ENCODE data around the gene LMTK2.
"Not testable (repeated sequence)": the region's sequence is repeated elsewhere in the genome, so short reads cannot be mapped to it uniquely, and the experiment has no call there.

The LMTK2 gene

GRCh38 chr7:98107313-98107721, 655 bp downstream of the LMTK2 start:
- no peak for DNase-seq

DNA sequence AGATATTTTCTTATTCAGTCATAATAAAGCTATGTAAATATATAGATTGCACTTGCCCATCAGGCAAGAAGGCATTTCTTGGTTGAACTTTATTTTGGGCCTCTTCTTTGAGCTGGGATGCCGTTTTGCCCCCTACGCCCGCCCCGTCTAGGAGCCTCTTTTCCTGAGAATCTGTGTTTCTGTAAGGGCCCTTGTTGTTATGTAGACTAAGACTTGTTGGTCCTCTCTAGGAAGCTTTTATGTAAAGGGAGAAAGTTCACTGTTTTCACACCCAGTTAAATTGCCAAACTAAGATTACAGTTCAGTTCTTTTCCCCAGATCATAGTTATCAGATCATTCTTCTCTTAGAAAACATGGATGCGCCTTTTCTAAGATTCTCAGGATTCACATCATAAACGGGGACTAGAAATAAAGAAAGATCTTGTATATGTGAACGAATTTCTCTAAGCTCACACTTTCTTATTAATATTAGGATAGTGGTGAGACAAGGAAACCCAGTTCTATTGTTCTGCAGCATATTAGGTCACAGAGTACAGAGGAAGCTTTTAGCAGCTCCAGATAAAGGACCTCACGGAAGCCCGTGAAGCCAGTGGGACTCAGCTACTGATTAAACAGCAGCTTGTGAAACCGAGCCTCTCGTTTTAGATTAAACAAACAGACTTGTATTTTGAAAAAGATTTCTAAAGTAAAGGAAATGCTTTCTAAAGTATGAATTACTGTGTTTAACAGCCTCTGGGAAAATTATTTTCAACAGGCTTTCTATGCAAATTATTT, 3.8 kb downstream of the LMTK2 start:
- DNase-seq: no peak

- no peak for DNase-seq
Observed at GRCh38 chr7:98112077-98112476, 5.4 kb downstream of the LMTK2 start.

GRCh38 chr7:98115746-98116525, 9.3 kb downstream of the LMTK2 start:
- no peak for DNase-seq

- no peak for DNase-seq
Observed at GRCh38 chr7:98116656-98117461, 10.2 kb downstream of the LMTK2 start.

DNA sequence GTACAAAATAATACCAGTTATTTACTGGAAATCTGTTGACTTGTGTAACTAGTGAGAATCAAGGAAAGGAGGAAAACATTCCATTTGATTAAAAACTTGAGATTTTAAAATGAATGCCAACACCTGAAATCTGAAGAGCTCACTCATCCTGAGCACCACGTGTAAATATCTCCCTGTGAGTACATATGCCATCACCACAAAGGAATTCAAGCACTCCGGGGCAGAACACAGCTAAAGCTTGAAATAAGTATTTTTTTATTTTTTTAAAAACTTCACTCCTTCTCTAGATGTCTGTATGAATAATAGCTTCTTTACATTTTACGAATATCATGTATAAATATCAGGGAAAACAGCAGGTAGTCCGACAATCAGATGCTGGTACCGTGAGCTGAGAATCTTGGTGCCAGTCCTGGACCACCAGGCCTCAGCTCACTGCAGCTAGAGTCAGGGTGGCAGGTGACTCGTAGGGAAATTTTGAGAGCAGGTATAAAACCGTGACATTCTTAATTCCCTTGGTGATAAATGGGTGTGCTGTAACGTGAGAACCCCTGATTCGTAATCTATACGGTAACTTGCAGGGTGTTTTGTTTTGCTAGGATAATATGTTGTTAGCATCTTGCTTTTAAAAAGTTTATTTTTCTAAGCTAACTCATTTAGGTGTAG, 12.7 kb downstream of the LMTK2 start:
- no peak for DNase-seq

DNA sequence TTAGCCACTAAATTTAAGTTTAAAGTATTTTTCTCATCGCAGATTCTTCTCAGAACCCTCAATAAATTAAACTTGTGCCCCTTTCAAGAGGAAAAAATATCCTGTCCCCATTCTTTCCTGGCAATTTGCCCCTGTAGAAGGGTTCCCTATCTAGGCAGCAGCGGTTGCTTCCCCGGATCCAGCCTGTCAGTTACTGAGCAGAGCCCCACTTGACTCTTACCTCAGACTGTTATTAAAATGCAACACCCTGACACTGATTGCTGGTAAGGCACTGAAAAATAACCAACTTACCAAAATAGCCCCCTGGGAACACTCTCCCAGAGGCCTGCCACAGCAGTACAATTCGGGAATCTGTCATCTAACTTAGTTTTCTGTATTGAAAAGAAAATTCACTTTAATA, 13.9 kb downstream of the LMTK2 start:
- DNase-seq: no peak

- not testable (repeated sequence) for DNase-seq
Observed at GRCh38 chr7:98121388-98121787, 14.7 kb downstream of the LMTK2 start.

- DNase-seq: no peak
Observed at GRCh38 chr7:98123365-98123696, 16.7 kb downstream of the LMTK2 start.

DNA sequence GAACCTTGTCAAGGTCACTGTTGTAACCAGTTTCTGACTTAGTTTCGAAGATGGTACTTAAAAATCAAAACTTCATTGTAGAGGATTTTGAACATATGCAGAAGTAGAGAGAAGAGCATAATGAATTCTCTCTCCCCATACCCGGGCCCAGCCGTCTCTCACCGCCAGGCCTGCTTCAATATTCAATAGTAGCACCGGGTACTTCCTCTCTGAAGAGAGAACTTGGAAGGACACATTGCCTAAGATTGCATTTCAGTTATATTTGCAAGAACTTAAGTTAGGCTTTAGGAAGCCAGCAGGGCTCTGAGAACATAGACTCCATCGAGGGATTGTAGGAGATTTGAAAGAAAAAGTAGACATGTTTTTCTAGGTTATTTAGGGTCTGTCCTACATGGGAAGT, 19.1 kb downstream of the LMTK2 start:
- DNase-seq: no peak

GRCh38 chr7:98126311-98127142, 19.9 kb downstream of the LMTK2 start:
- DNase-seq: no peak

DNA sequence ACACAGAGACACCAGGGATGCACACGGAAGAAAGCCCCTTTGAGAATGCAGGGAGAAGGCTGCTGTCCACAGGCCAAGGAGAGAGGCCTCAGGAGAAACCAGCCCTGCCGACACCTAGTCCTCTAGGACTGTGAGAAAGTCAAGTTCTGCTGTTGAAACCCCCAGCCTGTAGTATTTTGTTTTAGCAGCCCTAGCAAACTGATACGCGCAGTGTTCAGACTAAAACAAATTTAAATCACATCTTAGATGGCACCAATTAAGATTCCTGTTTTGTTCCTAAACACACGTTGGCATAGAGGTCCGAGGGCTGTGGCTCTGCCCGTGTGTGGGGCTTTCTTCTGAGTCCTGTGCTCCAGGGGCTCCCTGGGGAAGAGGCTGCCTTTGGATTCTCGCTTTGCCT, 21.7 kb downstream of the LMTK2 start:
- DNase-seq: no peak

GRCh38 chr7:98130959-98131358, 24.3 kb downstream of the LMTK2 start:
- no peak for DNase-seq

GRCh38 chr7:98133181-98133580, 26.5 kb downstream of the LMTK2 start:
- no peak for DNase-seq

DNA sequence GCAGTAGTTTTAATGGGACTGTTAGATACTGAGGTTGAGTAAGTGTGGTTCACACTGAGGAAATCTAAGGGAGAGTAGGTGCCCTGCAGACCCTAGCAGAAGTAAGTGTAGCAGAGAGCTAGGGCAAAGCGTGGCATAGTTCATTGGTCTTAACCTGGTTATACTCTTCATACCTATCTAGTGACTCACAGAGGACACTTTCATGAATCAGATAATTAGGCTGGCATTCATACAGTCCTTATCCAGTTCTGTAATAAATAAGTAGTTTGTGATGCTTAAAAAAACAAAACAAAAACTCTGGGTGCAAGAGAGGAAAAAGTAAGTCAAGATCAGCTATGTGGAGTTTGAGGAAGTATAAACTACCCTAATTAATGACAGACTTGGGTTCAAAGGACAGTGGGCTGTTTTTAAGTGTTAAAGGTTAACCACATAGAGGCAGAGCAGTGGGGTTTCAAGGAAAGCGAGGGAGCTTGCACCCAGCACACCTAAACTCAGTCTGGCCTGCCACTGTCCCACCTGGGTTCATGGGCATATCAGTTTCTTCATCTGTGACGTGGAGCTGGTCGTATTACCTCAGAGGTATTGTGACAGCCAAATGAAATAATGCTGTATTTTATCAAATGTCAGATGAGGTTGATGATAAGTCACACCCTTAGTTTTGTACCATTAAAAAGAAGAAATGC, 27.1 kb downstream of the LMTK2 start:
- DNase-seq: no peak

- DNase-seq: no peak
Observed at GRCh38 chr7:98134420-98135228, 28.0 kb downstream of the LMTK2 start.

DNA sequence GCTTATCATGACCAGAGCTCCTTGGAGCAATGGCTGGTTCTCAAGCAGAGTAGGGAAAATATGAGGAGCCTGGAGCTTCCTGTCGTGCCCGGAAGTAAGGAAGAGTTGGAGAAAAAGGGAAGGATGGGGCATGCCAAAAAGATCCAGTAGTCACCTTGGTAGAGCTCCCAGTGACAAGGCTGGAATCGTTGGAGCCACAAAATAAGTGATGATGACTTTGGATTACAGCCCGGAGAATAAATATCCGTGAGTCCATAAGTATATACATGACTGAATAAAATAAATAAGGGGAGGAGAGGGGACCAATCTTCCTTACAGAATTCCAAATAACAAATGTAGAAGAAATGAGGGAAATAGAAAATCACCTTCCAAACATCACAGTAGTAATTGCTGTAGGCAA, 29.3 kb downstream of the LMTK2 start:
- DNase-seq: no peak

GRCh38 chr7:98136423-98136822, 29.8 kb downstream of the LMTK2 start:
- DNase-seq: no peak

DNA sequence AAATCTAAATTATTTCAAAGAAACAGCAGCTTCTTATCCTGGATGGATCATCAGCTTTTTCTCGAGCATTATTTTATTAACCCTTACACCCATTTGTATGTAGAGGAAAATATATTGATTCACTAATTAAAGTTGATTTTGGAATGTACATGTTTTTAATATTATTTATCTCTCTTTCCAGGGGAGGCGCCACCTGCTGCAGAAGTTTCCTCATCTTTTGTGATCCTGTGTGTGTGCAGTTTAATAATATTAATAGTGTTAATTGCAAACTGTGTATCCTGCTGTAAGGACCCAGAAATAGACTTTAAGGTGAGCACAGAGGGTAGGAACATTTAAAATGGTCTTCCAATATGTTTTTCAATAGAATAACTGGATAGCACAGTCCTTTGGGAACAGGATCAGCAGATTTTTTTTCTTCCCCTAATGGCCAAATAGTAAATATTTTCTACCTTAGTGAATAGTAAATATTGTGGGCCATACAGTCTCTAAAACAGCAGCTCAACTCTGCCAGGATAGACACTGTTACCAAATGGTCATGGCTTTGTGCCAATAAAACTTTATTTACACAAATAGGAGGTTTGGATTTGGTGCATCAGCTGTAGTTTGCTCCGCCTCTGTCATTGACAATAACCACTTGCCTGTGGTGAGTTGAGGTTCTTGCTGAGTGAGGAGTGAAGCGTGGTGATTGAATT, 30.6 kb downstream of the LMTK2 start:
- no peak for DNase-seq

DNA sequence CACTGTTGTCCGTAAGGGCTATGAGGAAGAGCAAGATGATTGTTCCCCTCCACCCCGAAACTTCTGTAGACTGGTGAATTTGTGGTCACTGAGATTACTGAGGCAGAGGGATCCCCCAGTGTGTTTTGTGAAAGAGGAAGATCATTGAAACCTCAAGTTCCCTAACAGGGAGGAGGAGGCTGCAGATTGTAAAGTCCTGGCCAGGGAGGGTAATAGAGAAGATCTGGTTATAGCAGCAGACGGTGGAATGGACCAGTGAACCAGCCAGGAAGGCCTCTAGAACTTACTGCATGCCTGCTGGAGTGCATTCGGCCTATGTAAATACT, 31.1 kb downstream of the LMTK2 start:
- DNase-seq: no peak
